Spleen (tissue), 13 donors: ENCODE results near the gene ABHD2. TPM values are rescaled to one million over a fixed set of nuclear protein-coding genes. Genes with fewer than 3 reads are reported as not detected.

ENCODE experiments used
- DNase-seq: peaks from one replicate; pipeline ENCODE4 v3.0.0-alpha.2; 2020
- H3K27ac ChIP-seq, 8 donors: fragments of 200-600 bp; sonication (generic) in 7 of 8; 1 replicate in 4 of 8; 2 replicates in 4 of 8; pipeline versions ENCODE4 v1.5.0 to v1.8.0; 2016 to 2021; ENCODE audit warnings: inconsistent platforms in 4 of 8, mild to moderate bottlenecking in 4 of 8, moderate library complexity in 1 of 8
- H3K27me3 ChIP-seq, 7 donors: fragments of 200-600 bp; sonication (generic) in 6 of 7; replicated peaks in 1 of 7; 1 replicate in 4 of 7; 2 replicates in 3 of 7; pipeline versions ENCODE4 v1.5.0 to v1.8.0; 2016 to 2021; ENCODE audit warnings: inconsistent platforms in 3 of 7, mild to moderate bottlenecking in 1 of 7
- H3K36me3 ChIP-seq, 6 donors: fragments of 200-600 bp; sonication (generic) in 5 of 6; 1 replicate in 4 of 6; 2 replicates in 2 of 6; pipeline versions ENCODE4 v1.5.0 to v1.8.0; 2016 to 2021; ENCODE audit warnings: inconsistent platforms in 2 of 6
- H3K4me1 ChIP-seq, 6 donors: fragments of 200-600 bp; sonication (generic) in 5 of 6; 1 replicate in 3 of 6; 2 replicates in 3 of 6; pipeline versions ENCODE4 v1.5.0 to v1.8.0; 2016 to 2021; ENCODE audit warnings: inconsistent platforms in 3 of 6
- H3K4me3 ChIP-seq, 8 donors: fragments of 200-600 bp; sonication (generic) in 7 of 8; 1 replicate in 4 of 8; 2 replicates in 4 of 8; pipeline versions ENCODE4 v1.5.0 to v1.8.0; 2016 to 2021; ENCODE audit warnings: inconsistent platforms in 4 of 8, mild to moderate bottlenecking in 4 of 8, moderate library complexity in 2 of 8
- H3K9me3 ChIP-seq, 8 donors: fragments of 200-600 bp; sonication (generic) in 7 of 8; 1 replicate in 4 of 8; 2 replicates in 4 of 8; pipeline versions ENCODE4 v1.5.0 to v1.8.0; 2016 to 2021; ENCODE audit warnings: inconsistent platforms in 4 of 8
- POLR2A ChIP-seq, 3 donors: fragments of 450-650 bp; IDR thresholded peaks; one replicate each; pipeline ENCODE4 v1.5.1; 2017; ENCODE audit warnings: antibody characterized with exemption in 3 of 3, mild to moderate bottlenecking in 1 of 3
- POLR2AphosphoS5 ChIP-seq, 3 donors: sonication (generic); formaldehyde crosslinking; IDR thresholded peaks; one replicate each; pipeline ENCODE4 v1.5.1; 2017; ENCODE audit warnings: antibody characterized with exemption in 3 of 3
- WGBS, 5 donors: extraction: QIAGEN DNeasy Blood & Tissue Kit in 3 of 5; methylation state at CpG; one replicate each; pipeline versions ENCODE4 v1.1.5 to v1.1.7; 2013 to 2018; 5-methylcytosine and 5-hydroxymethylcytosine counted together
- intact Hi-C: fragments of 100-400 bp; cut with DNase I; formaldehyde crosslinking; loops from one replicate; pipeline ENCODE4 v1.15.0; 2023; ENCODE audit warnings: low total_unique reads
- long read RNA-seq, 2 donors: transcript quantifications; one replicate each; lab custom pipeline, GENCODE V29; 2026
- polyA plus RNA-seq, 3 donors: library from polyadenylated mRNA; stranded (reverse); fragments of 200-250 nt; gene quantifications; one replicate each; pipeline ENCODE4 v1.2.1, GENCODE V29; 2013
- total RNA-seq, 7 donors: library from RNA; depleted of rRNA in 3 of 7; stranded (reverse); fragments of >200 nt in 3 of 7; fragmentation: NEBNext Ultra II Directional in 4 of 7; extraction: Animal tissue kit (Norgen Biotek cat#: 25700) in 4 of 7; gene quantifications; one replicate each; pipeline versions ENCODE4 v1.1.0 to v1.2.1, GENCODE V29; 2016 to 2021
- TF ChIP-seq, protein P1 (sequence below), 11 experiments: fragments of 200-600 bp in 7 of 11; fragments of 450-650 bp in 4 of 11; sonication (generic) in 4 of 11; IDR thresholded peaks in 8 of 11; conservative IDR thresholded peaks in 3 of 11; 1 replicate in 7 of 11; 2 replicates in 4 of 11; pipeline versions ENCODE4 v1.4.0 to v1.8.0; 2016 to 2021; ENCODE audit warnings: antibody characterized with exemption in 11 of 11, inconsistent platforms in 4 of 11, mild to moderate bottlenecking in 1 of 11
- donor health status: healthy with polysubstance abuse.
- donor health status: DM: no; HTN: no; CAD: no; lungs with moderate emphysema.
- donor health status: DM: no; HTN: no; CAD: no.
- donor health status: Bipolar disorder and iron deficiency.
- donor health status: healthy.
- donor health status: DM: no; HTN: no; CAD: no.
- donor health status: DM: yes; HTN: yes; CAD: no.

The ABHD2 gene, protein sequence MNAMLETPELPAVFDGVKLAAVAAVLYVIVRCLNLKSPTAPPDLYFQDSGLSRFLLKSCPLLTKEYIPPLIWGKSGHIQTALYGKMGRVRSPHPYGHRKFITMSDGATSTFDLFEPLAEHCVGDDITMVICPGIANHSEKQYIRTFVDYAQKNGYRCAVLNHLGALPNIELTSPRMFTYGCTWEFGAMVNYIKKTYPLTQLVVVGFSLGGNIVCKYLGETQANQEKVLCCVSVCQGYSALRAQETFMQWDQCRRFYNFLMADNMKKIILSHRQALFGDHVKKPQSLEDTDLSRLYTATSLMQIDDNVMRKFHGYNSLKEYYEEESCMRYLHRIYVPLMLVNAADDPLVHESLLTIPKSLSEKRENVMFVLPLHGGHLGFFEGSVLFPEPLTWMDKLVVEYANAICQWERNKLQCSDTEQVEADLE
- total RNA-seq (100 to 1,000 TPM in 5 of 7 donors, 10 to 100 TPM in 2; 83.9 to 158 (median 123) TPM), polyA plus RNA-seq (1 to 10 TPM; 2.1 to 8.2 (median 3.2) TPM)
- long read RNA-seq, donor 1, full-length matches to known transcripts, result 2 of 2 reads
- long read RNA-seq, donor 1, partial matches to known transcripts, result 0 of 2 reads
- long read RNA-seq, donor 1, other reads (novel, unspliced or antisense), result 0 of 2 reads
- long read RNA-seq, donor 2, full-length matches to known transcripts, result 2 of 9 reads
- long read RNA-seq, donor 2, partial matches to known transcripts, result 7 of 9 reads
- long read RNA-seq, donor 2, other reads (novel, unspliced or antisense), result 0 of 9 reads

DNA sequence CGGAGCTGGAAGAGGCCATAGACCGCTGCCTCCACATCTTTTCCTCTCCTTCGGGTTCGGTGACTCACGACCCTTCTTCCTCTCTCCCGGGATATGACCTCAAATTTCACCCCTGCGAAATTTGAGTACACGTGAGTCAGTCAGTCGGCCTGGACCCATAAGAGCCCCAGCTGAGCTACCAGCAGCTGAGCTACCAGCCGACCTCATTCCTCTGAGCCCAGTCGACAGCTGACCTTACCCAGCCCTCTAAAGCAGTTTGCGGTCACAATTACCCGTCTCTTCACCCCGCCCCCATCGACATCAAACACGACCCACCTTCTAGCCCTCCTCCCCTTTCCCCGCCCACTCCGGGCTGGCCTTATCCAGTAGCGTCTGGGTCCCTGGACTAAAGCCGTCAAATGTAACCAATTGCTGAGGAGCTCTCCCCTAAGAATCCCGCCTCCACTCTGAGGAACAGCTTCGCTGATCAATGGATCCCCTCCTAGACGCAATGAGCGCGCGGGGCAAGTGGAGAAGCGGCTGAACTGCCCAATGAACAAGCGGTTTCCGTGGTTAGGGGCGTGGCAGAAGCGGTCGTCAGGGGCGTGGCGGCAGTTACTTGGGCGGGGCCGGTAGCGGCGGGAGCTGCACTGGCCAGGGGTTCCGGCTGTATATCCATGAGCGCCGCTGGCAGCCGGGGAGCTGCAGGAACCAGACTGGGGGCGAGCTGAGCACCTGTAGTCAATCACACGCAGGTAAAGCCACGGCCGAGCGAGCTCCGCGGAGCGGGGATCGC lies at the start of gene ABHD2:
ABHD2 (plus strand) TSS at position 627 of the 775 bp plus-strand sequence. CDS start 27,872 bp downstream, outside the sequence.
- TF ChIP-seq, protein P1, sequence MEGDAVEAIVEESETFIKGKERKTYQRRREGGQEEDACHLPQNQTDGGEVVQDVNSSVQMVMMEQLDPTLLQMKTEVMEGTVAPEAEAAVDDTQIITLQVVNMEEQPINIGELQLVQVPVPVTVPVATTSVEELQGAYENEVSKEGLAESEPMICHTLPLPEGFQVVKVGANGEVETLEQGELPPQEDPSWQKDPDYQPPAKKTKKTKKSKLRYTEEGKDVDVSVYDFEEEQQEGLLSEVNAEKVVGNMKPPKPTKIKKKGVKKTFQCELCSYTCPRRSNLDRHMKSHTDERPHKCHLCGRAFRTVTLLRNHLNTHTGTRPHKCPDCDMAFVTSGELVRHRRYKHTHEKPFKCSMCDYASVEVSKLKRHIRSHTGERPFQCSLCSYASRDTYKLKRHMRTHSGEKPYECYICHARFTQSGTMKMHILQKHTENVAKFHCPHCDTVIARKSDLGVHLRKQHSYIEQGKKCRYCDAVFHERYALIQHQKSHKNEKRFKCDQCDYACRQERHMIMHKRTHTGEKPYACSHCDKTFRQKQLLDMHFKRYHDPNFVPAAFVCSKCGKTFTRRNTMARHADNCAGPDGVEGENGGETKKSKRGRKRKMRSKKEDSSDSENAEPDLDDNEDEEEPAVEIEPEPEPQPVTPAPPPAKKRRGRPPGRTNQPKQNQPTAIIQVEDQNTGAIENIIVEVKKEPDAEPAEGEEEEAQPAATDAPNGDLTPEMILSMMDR (IDR thresholded peaks at IDR 0.05 in 8 of 11, conservative IDR thresholded peaks at IDR 0.05 in 3 of 11), result peak in 2 of 11 experiments; percentile 21 to 29
- TF ChIP-seq POLR2AphosphoS5 (IDR thresholded peaks at IDR 0.05) (peak; percentile 86 to 96 (median 93)), POLR2A (IDR thresholded peaks at IDR 0.05) (peak; percentile 15 to 51 (median 44))
- H3K27me3 ChIP-seq, result no peaks in the 10 kb centered on the region
- H3K27ac ChIP-seq, result peak within 1 kb of the TSS; percentile 79 to 95 (median 90)
- no peaks in the 10 kb centered on the region for H3K9me3 ChIP-seq
- H3K4me3 ChIP-seq, result peak within 1 kb of the TSS; percentile 79 to 94 (median 90)
- WGBS, 5 donors, result 0 to 1% (median 1%) methylated on average over 36 to 51 of the region's 51 CpGs
- no peaks in the 10 kb centered on the region for H3K36me3 ChIP-seq
- peak; percentile 99 for DNase-seq
- H3K4me1 ChIP-seq, result peaks cover 32 to 62% (median 52%) of the 10 kb centered on the region in 6 donors
- intact Hi-C loops, result no loop called here

DNA sequence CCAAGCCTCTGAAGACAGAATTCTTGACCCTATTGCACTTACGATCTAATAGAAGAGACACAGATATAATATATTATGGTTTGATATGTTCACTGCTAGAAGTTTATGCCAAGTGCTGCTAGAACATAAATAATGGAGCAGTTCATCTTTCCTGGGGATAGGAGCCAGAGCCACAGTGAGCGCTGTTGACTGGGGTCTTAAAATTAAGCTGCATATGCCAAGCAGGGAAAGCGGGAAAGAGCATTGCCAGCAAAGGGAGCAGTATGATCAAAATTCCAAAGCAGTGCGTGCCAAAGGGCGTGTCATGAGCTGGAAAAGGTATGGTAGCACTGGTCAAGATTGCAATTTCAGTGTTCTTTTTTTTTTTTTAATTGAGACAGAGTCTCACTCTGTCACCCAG lies 49.1 kb upstream of the ABHD2 start:
- peaks cover 0 to 18% (median 0%) of the 10 kb centered on the region in 7 donors for H3K27me3 ChIP-seq
- 80 to 94% (median 91%) methylated on average over 5 of the region's 5 CpGs for WGBS, 5 donors
- intact Hi-C loops, result no loop called here
- H3K4me1 ChIP-seq, result no peaks in the 10 kb centered on the region
- H3K36me3 ChIP-seq, result no peaks in the 10 kb centered on the region
- no peaks in the 10 kb centered on the region for H3K9me3 ChIP-seq
- no peak overlapping the region for H3K4me3 ChIP-seq
- TF ChIP-seq, protein P1 (IDR thresholded peaks at IDR 0.05 in 8 of 11, conservative IDR thresholded peaks at IDR 0.05 in 3 of 11), result no peak
- no peak for TF ChIP-seq POLR2AphosphoS5 (IDR thresholded peaks at IDR 0.05)
- TF ChIP-seq POLR2A (IDR thresholded peaks at IDR 0.05), result no peak
- no peak overlapping the region for H3K27ac ChIP-seq
- DNase-seq, result no peak

DNA sequence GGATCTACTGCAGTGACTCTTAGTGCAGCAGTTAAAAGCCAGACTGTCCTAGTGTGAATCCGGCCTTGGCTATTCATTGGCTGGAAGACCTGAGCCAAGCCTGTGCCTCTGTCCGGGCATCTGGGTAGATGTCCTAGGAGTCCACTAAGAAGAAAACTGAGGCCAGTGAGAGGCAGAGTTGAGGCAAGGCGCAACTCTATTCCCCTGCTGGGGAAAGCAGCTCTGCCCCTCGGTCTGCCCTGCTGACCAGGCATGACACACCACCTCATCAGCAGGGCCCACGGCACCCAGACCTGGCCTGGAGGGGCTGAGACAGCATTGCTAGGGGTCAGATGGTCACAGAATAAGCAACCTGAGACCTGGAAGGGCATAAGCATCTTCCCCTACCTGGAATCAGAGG lies 46.7 kb upstream of the ABHD2 start:
- no peaks in the 10 kb centered on the region for H3K36me3 ChIP-seq
- H3K27ac ChIP-seq, result no peak overlapping the region
- no peak for DNase-seq
- H3K9me3 ChIP-seq, result no peaks in the 10 kb centered on the region
- TF ChIP-seq, protein P1 (IDR thresholded peaks at IDR 0.05 in 8 of 11, conservative IDR thresholded peaks at IDR 0.05 in 3 of 11), result no peak
- TF ChIP-seq POLR2AphosphoS5 (IDR thresholded peaks at IDR 0.05) (no peak), POLR2A (IDR thresholded peaks at IDR 0.05) (no peak)
- intact Hi-C loops, result no loop called here
- 82 to 94% (median 89%) methylated on average over 3 to 5 of the region's 5 CpGs for WGBS, 5 donors
- peaks cover 0 to 18% (median 0%) of the 10 kb centered on the region in 7 donors for H3K27me3 ChIP-seq
- no peak overlapping the region for H3K4me3 ChIP-seq
- H3K4me1 ChIP-seq, result no peaks in the 10 kb centered on the region
